HG03095 (cell line): ENCODE results near the gene NECTIN4.
"Not testable (repeated sequence)": the region's sequence is repeated elsewhere in the genome, so short reads cannot be mapped to it uniquely, and the experiment has no call there.

ENCODE experiments used
- ATAC-seq: cut with Tn5 transposase; IDR thresholded peaks from one replicate; pipeline ENCODE4 v1.9.1; 2021; ENCODE audit warnings: moderate library complexity; ENCODE audit not compliant: unreplicated experiment

The NECTIN4 gene

GRCh38 chr1:161089251-161089924, at the start of gene NECTIN4:
NECTIN4 (minus strand) TSS chr1:161089558; CDS start chr1:161089296, 262 bp downstream.
- ATAC-seq, result no peak

GRCh38 chr1:161138431-161138830, 49.1 kb upstream of the NECTIN4 start:
- ATAC-seq, result no peak

- ATAC-seq, result no peak
Observed at GRCh38 chr1:161137881-161138280, 48.5 kb upstream of the NECTIN4 start.

GRCh38 chr1:161133220-161133740, 43.9 kb upstream of the NECTIN4 start:
- peak; percentile 10 for ATAC-seq

- peak; percentile 96 for ATAC-seq
Observed at GRCh38 chr1:161132410-161133219, 43.3 kb upstream of the NECTIN4 start, which contains the start of gene DEDD. DEDD (minus strand) TSS chr1:161132667; CDS start chr1:161124462, 8,205 bp downstream.

GRCh38 chr1:161131523-161132409, 42.4 kb upstream of the NECTIN4 start:
- ATAC-seq, result no peak

- no peak for ATAC-seq
Observed at GRCh38 chr1:161130266-161130665, 40.9 kb upstream of the NECTIN4 start.

- ATAC-seq, result no peak
Observed at GRCh38 chr1:161128591-161129420, 39.4 kb upstream of the NECTIN4 start.

GRCh38 chr1:161127649-161128048, 38.3 kb upstream of the NECTIN4 start:
- ATAC-seq, result no peak

- no peak for ATAC-seq
Observed at GRCh38 chr1:161122967-161123366, 33.6 kb upstream of the NECTIN4 start.

GRCh38 chr1:161121834-161122233, 32.5 kb upstream of the NECTIN4 start:
- no peak for ATAC-seq

- ATAC-seq, result no peak
Observed at GRCh38 chr1:161121042-161121650, 31.8 kb upstream of the NECTIN4 start.

- ATAC-seq, result peak; percentile 51
Observed at GRCh38 chr1:161119092-161119903, 29.9 kb upstream of the NECTIN4 start.

- peak; percentile 57 for ATAC-seq
Observed at GRCh38 chr1:161117759-161118581, 28.6 kb upstream of the NECTIN4 start, which contains the start of the genes NIT1 and PFDN2. NIT1 (plus strand) TSS chr1:161118105; CDS start chr1:161118177, 72 bp downstream. PFDN2 (minus strand) TSS chr1:161118037; CDS start chr1:161118026, 11 bp downstream.

GRCh38 chr1:161115961-161116360, 26.6 kb upstream of the NECTIN4 start:
- ATAC-seq, result not testable (repeated sequence)

GRCh38 chr1:161115132-161115711, 25.9 kb upstream of the NECTIN4 start:
- ATAC-seq, result no peak

GRCh38 chr1:161114556-161114955, 25.2 kb upstream of the NECTIN4 start:
- ATAC-seq, result no peak
